Tibial nerve (tissue), 4 donors: ENCODE results near the gene TTC23L. TPM values are rescaled to one million over a fixed set of nuclear protein-coding genes. Genes with fewer than 3 reads are reported as not detected.

Experiments
- DNase-seq, 2 donors: peaks; one replicate each; pipeline ENCODE4 v3.0.0-alpha.2; 2019; ENCODE audit warnings: low spot score in 2 of 2
- H3K27ac ChIP-seq, 4 donors: fragments of 200-600 bp; sonication (generic) in 3 of 4; one replicate each; pipeline ENCODE4 v1.5.1; 2017 to 2019; ENCODE audit warnings: mild to moderate bottlenecking in 1 of 4
- H3K27me3 ChIP-seq, 2 donors: fragments of 200-600 bp; sonication (generic) in 1 of 2; one replicate each; pipeline versions ENCODE4 v1.5.1 to v1.6.0; 2017 to 2019
- H3K36me3 ChIP-seq, 3 donors: fragments of 200-600 bp; sonication (generic); one replicate each; pipeline ENCODE4 v1.5.1; 2018 to 2019
- H3K4me1 ChIP-seq, 4 donors: fragments of 200-600 bp; sonication (generic) in 3 of 4; one replicate each; pipeline ENCODE4 v1.5.1; 2017 to 2019
- H3K4me3 ChIP-seq, 4 donors: fragments of 200-600 bp; sonication (generic) in 3 of 4; one replicate each; pipeline ENCODE4 v1.5.1; 2017 to 2019; ENCODE audit warnings: mild to moderate bottlenecking in 1 of 4, moderate library complexity in 1 of 4
- H3K9me3 ChIP-seq, 4 donors: fragments of 200-600 bp; sonication (generic) in 3 of 4; one replicate each; pipeline ENCODE4 v1.5.1; 2017 to 2019
- CTCF ChIP-seq, 5 experiments: fragments of 200-600 bp in 3 of 5; fragments of 450-650 bp in 2 of 5; sonication (generic) in 3 of 5; IDR thresholded peaks; one replicate each; pipeline ENCODE4 v1.5.1; 2016 to 2019; ENCODE audit warnings: antibody characterized with exemption in 5 of 5, mild to moderate bottlenecking in 3 of 5, moderate library complexity in 2 of 5
- EP300 ChIP-seq, 2 donors: sonication (generic); formaldehyde crosslinking; IDR thresholded peaks; one replicate each; pipeline ENCODE4 v1.6.1; 2017; ENCODE audit warnings: antibody characterized with exemption in 2 of 2, mild to moderate bottlenecking in 1 of 2
- POLR2A ChIP-seq, 2 donors: fragments of 450-650 bp; IDR thresholded peaks; one replicate each; pipeline ENCODE4 v1.6.1; 2017; ENCODE audit warnings: antibody characterized with exemption in 2 of 2, mild to moderate bottlenecking in 2 of 2, moderate library complexity in 2 of 2
- WGBS, 2 donors: methylation state at CpG; one replicate each; pipeline ENCODE4 v1.1.5; 2018; 5-methylcytosine and 5-hydroxymethylcytosine counted together
- total RNA-seq, 4 donors: library from RNA; depleted of rRNA; stranded (reverse); fragments of >200 nt; gene quantifications; one replicate each; pipeline ENCODE4 v1.1.0, GENCODE V29; 2016

TTC23L gene
- total RNA-seq, 4 donors from 2014 or later = 0.39 to 5.4 (median 2.7) TPM

- 3% methylated on average over 19 to 20 of the region's 20 CpGs for WGBS, 2 donors
- Histone ChIP-seq H3K36me3 (peaks cover 0 to 34% (median 0%) of the 10 kb centered on the region in 3 donors), H3K9me3 (no peaks in the 10 kb centered on the region), H3K4me3 (peak overlapping the region; percentile 72 to 98 (median 81)), H3K27me3 (no peaks in the 10 kb centered on the region), H3K4me1 (peaks cover 0 to 42% (median 25%) of the 10 kb centered on the region in 4 donors), H3K27ac (peak overlapping the region; percentile 47 to 94 (median 86))
- DNase-seq = no peak
- TF ChIP-seq EP300 (IDR thresholded peaks at IDR 0.05) = no peak
These were observed 75.7 kb downstream of the TTC23L start for GRCh38 chr5:34914671-34915138.

GRCh38 chr5:34915139-34915855, 76.3 kb downstream of the TTC23L start, which contains the start of the genes BRIX1 and RAD1:
BRIX1 (plus strand) TSS chr5:34915711; CDS start chr5:34915739, 28 bp downstream.
RAD1 (minus strand) TSS chr5:34915504; CDS start chr5:34914892, 612 bp downstream.
- Histone ChIP-seq H3K27me3 (no peaks in the 10 kb centered on the region), H3K4me1 (peaks cover 0 to 42% (median 25%) of the 10 kb centered on the region in 4 donors), H3K27ac (peak within 1 kb of the TSS; percentile 47 to 94 (median 86)), H3K9me3 (no peaks in the 10 kb centered on the region), H3K4me3 (peak within 1 kb of the TSS; percentile 72 to 98 (median 81)), H3K36me3 (peaks cover 0 to 34% (median 0%) of the 10 kb centered on the region in 3 donors)
- peak in 3 of 5 experiments; percentile 16 to 62 (median 40) for TF ChIP-seq CTCF (IDR thresholded peaks at IDR 0.05)
- peak; percentile 70 to 97 for TF ChIP-seq EP300 (IDR thresholded peaks at IDR 0.05)
- peak in 1 of 2 donors; percentile 48 for TF ChIP-seq POLR2A (IDR thresholded peaks at IDR 0.05)
- DNase-seq = peak; percentile 91
- WGBS, 2 donors = 0 to 1% methylated on average over 57 to 67 of the region's 67 CpGs

GRCh38 chr5:34915856-34916192, 76.9 kb downstream of the TTC23L start:
- Histone ChIP-seq H3K36me3 (peaks cover 0 to 34% (median 0%) of the 10 kb centered on the region in 3 donors), H3K27me3 (no peaks in the 10 kb centered on the region), H3K9me3 (no peaks in the 10 kb centered on the region), H3K4me1 (peaks cover 0 to 42% (median 25%) of the 10 kb centered on the region in 4 donors), H3K4me3 (peak overlapping the region; percentile 72 to 98 (median 81)), H3K27ac (peak overlapping the region in 3 of 4 donors; percentile 84 to 92 (median 87))
- no peak for TF ChIP-seq POLR2A (IDR thresholded peaks at IDR 0.05)
- TF ChIP-seq CTCF (IDR thresholded peaks at IDR 0.05) = no peak
- TF ChIP-seq EP300 (IDR thresholded peaks at IDR 0.05) = no peak
- DNase-seq = no peak
- WGBS, 2 donors = 0 to 1% methylated on average over 20 of the region's 20 CpGs

- no peak for DNase-seq
- peak overlapping the region; percentile 72 to 98 (median 81) for H3K4me3 ChIP-seq
- H3K27ac ChIP-seq = peak overlapping the region in 2 of 4 donors; percentile 84 to 87
- H3K9me3 ChIP-seq = no peaks in the 10 kb centered on the region
- H3K27me3 ChIP-seq = no peaks in the 10 kb centered on the region
- WGBS, 2 donors = 29 to 32% methylated on average over 6 of the region's 6 CpGs
- TF ChIP-seq CTCF (IDR thresholded peaks at IDR 0.05) (no peak), POLR2A (IDR thresholded peaks at IDR 0.05) (no peak), EP300 (IDR thresholded peaks at IDR 0.05) (no peak)
- peaks cover 0 to 32% (median 0%) of the 10 kb centered on the region in 3 donors for H3K36me3 ChIP-seq
- H3K4me1 ChIP-seq = peaks cover 0 to 42% (median 25%) of the 10 kb centered on the region in 4 donors
These were observed 77.6 kb downstream of the TTC23L start for GRCh38 chr5:34916518-34916917.

- Histone ChIP-seq H3K27ac (no peak overlapping the region), H3K36me3 (peaks cover 0 to 32% (median 0%) of the 10 kb centered on the region in 3 donors), H3K9me3 (no peaks in the 10 kb centered on the region), H3K27me3 (no peaks in the 10 kb centered on the region), H3K4me3 (no peak overlapping the region), H3K4me1 (peaks cover 0 to 38% (median 25%) of the 10 kb centered on the region in 4 donors)
- DNase-seq = no peak
- WGBS, 2 donors = 81 to 82% methylated on average over 4 of the region's 4 CpGs
- TF ChIP-seq CTCF (IDR thresholded peaks at IDR 0.05) (no peak), POLR2A (IDR thresholded peaks at IDR 0.05) (no peak), EP300 (IDR thresholded peaks at IDR 0.05) (no peak)
These were observed 79.1 kb downstream of the TTC23L start for GRCh38 chr5:34918025-34918424.
